ENCODE measurements around the gene WDR64. TPM values are rescaled to one million over a fixed set of nuclear protein-coding genes. Genes with fewer than 3 reads are reported as not detected.
"Not testable (repeated sequence)": the region's sequence is repeated elsewhere in the genome, so short reads cannot be mapped to it uniquely, and the experiment has no call there.

Gene WDR64
- total and polyA plus RNA-seq, 2 of the 13 experiments (the other 11 are each of a cell fraction or from before 2014, with no cell fraction given) = not detected

- H3K27me3 ChIP-seq (ENCODE audit: control insufficient read depth in 1 of 2, insufficient read depth in 2 of 2, low read length in 2 of 2) = no peaks in the 10 kb centered on the region
- no peak overlapping the region for H3K9ac ChIP-seq (ENCODE audit: insufficient read depth, low read depth, low read length)
- H3K4me2 ChIP-seq (ENCODE audit: low read depth, low read length) = no peak overlapping the region
- H3K4me1 ChIP-seq (ENCODE audit: insufficient read depth, low read length) = no peaks in the 10 kb centered on the region
- no peak for TF ChIP-seq ZFP41 (CRISPR knock-in tag; IDR thresholded peaks at IDR 0.05; ENCODE audit: borderline replicate concordance)
- H3K36me3 ChIP-seq (replicated peaks in 1 of 2; ENCODE audit: control insufficient read depth in 1 of 2, insufficient read depth in 2 of 2, low read length in 2 of 2) = no peaks in the 10 kb centered on the region
- no peaks in the 10 kb centered on the region for H4K20me1 ChIP-seq (ENCODE audit: insufficient read depth, low read length)
- intact Hi-C loops (cut with micrococcal nuclease; ENCODE audit: unreplicated experiment) = no loop called here
- POLR2A ChIA-PET = no interaction called here
- H2AFZ ChIP-seq (ENCODE audit: low read length) = no peak overlapping the region
- BruUV-seq (replicated peaks) = no TSS peak
- FAIRE-seq = no peak
- H3K4me3 ChIP-seq (replicated peaks in 1 of 3; ENCODE audit: insufficient read depth in 1 of 3, low read depth in 2 of 3, low read length in 3 of 3) = no peak overlapping the region
- 0% methylated on average over 1 of the region's 1 CpG for WGBS (ENCODE audit: low lambda C conversion rate)
- CTCF ChIA-PET (ENCODE audit: low intra/inter-chr PET ratio, low total read pairs) = no interaction called here
- H3K27ac ChIP-seq (ENCODE audit: extremely low read length, insufficient read depth, low read length) = no peak overlapping the region
- no peaks in the 10 kb centered on the region for H3K9me3 ChIP-seq (ENCODE audit: low read length)
- in situ Hi-C loops (cut with HindIII; ENCODE audit: extremely low pct_ligation_motif_present, low pct_unique_long_range_greater_than_20kb) = no loop called here
- no peaks in the 10 kb centered on the region for H3K79me2 ChIP-seq (ENCODE audit: insufficient read depth, low read length)
- no peak for ATAC-seq
- DNase-seq (ENCODE audit: low spot score) = no peak
These were observed 2.6 kb downstream of the WDR64 start for GRCh38 chr1:241654641-241655040.

- ChIA-PET CTCF (ENCODE audit: low intra/inter-chr PET ratio, low total read pairs) (no interaction called here), POLR2A (no interaction called here)
- TF ChIP-seq LCORL (IDR thresholded peaks at IDR 0.05) = no peak
- TF ChIP-seq LCORL (CRISPR knock-in tag; IDR thresholded peaks at IDR 0.05) = no peak
- no peaks in the 10 kb centered on the region for H3K79me2 ChIP-seq (ENCODE audit: insufficient read depth, low read length)
- H3K9ac ChIP-seq (ENCODE audit: insufficient read depth, low read depth, low read length) = no peak overlapping the region
- H4K20me1 ChIP-seq (ENCODE audit: insufficient read depth, low read length) = no peaks in the 10 kb centered on the region
- intact Hi-C loops (cut with micrococcal nuclease; ENCODE audit: unreplicated experiment) = no loop called here
- in situ Hi-C loops (cut with HindIII; ENCODE audit: extremely low pct_ligation_motif_present, low pct_unique_long_range_greater_than_20kb) = no loop called here
- FAIRE-seq (no peak), DNase-seq (ENCODE audit: low spot score) (no peak), ATAC-seq (no peak)
- no peak overlapping the region for H3K4me2 ChIP-seq (ENCODE audit: low read depth, low read length)
- no peak overlapping the region for H2AFZ ChIP-seq (ENCODE audit: low read length)
- no peaks in the 10 kb centered on the region; a peak in 2 of 5 replicates for H3K27me3 ChIP-seq (ENCODE audit: control insufficient read depth in 1 of 2, insufficient read depth in 2 of 2, low read length in 2 of 2)
- H3K4me3 ChIP-seq (replicated peaks in 1 of 3; ENCODE audit: insufficient read depth in 1 of 3, low read depth in 2 of 3, low read length in 3 of 3) = no peak overlapping the region
- no TSS peak for BruUV-seq (replicated peaks)
- WGBS (ENCODE audit: low lambda C conversion rate) = 41% methylated on average over 3 of the region's 3 CpGs
- H3K27ac ChIP-seq (ENCODE audit: extremely low read length, insufficient read depth, low read length) = no peak overlapping the region
- H3K4me1 ChIP-seq (ENCODE audit: insufficient read depth, low read length) = no peaks in the 10 kb centered on the region
- H3K36me3 ChIP-seq (replicated peaks in 1 of 2; ENCODE audit: control insufficient read depth in 1 of 2, insufficient read depth in 2 of 2, low read length in 2 of 2) = no peaks in the 10 kb centered on the region
- no peaks in the 10 kb centered on the region for H3K9me3 ChIP-seq (ENCODE audit: low read length)
These were observed 6.2 kb downstream of the WDR64 start for GRCh38 chr1:241658081-241658793.

GRCh38 chr1:241659016-241659415 lies 6.9 kb downstream of the WDR64 start:
- DNase-seq (ENCODE audit: low spot score); POLR2A ChIA-PET; BruUV-seq (replicated peaks); H3K9me3 ChIP-seq (ENCODE audit: low read length); in situ Hi-C loops (cut with HindIII; ENCODE audit: extremely low pct_ligation_motif_present, low pct_unique_long_range_greater_than_20kb); H2AFZ ChIP-seq (ENCODE audit: low read length); H3K79me2 ChIP-seq (ENCODE audit: insufficient read depth, low read length); H3K4me1 ChIP-seq (ENCODE audit: insufficient read depth, low read length); H3K36me3 ChIP-seq (replicated peaks in 1 of 2; ENCODE audit: control insufficient read depth in 1 of 2, insufficient read depth in 2 of 2, low read length in 2 of 2); intact Hi-C loops (cut with micrococcal nuclease; ENCODE audit: unreplicated experiment); FAIRE-seq; H3K4me3 ChIP-seq (replicated peaks in 1 of 3; ENCODE audit: insufficient read depth in 1 of 3, low read depth in 2 of 3, low read length in 3 of 3); ATAC-seq; H3K4me2 ChIP-seq (ENCODE audit: low read depth, low read length); H3K9ac ChIP-seq (ENCODE audit: insufficient read depth, low read depth, low read length); CTCF ChIA-PET (ENCODE audit: low intra/inter-chr PET ratio, low total read pairs); H3K27me3 ChIP-seq (ENCODE audit: control insufficient read depth in 1 of 2, insufficient read depth in 2 of 2, low read length in 2 of 2); H4K20me1 ChIP-seq (ENCODE audit: insufficient read depth, low read length); H3K27ac ChIP-seq (ENCODE audit: extremely low read length, insufficient read depth, low read length): not testable (repeated sequence)
- 49% methylated on average over 2 of the region's 2 CpGs for WGBS (ENCODE audit: low lambda C conversion rate)
